CD4-positive, alpha-beta T cell treated with Interleukin-12 subunit alpha and Interleukin-12 subunit beta, for 1 hour (primary cell): ENCODE data around the gene LINGO3.

Experiments used
- DNase-seq: peaks from one replicate; pipeline ENCODE4 v3.0.0-alpha.2; 2020

Gene LINGO3

DNA sequence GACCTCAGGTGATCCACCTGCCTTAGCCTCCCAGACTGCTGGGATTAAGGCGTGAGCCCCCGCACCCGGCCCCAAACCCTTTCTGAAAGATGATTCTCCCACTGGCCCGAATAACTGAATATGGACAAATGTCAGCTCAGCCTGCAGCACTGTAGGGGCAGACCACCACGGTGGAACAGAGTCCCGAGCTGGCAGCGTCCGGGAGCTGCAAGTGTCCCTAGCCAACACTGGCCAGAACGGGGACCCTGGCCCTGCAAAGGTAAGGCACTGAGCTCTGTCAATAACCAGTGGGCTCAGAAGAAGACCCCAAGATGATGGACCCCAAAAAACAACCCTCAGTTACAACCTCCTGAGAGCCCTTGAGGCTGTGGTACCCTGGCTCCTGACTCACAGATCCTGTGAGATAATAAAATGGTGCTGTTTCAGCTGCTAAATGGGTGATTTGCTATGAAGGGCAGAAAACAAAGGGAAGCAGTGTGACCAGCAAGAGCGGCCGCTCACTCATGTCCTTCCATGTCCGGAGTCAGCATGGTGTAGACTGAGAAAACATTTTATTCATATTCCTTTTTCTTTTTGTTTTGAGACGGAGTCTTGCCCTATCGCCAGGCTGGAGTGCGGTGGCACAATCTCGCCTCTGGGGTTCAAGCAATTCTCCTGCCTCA is 18.9 kb upstream of the LINGO3 start:
- no peak for DNase-seq

GRCh38 chr19:2325281-2326046 is 17.5 kb upstream of the LINGO3 start:
- DNase-seq = no peak

- DNase-seq = no peak
Observed at GRCh38 chr19:2324220-2324948, 16.4 kb upstream of the LINGO3 start.

GRCh38 chr19:2323707-2324106 is 15.8 kb upstream of the LINGO3 start:
- DNase-seq = no peak

DNA sequence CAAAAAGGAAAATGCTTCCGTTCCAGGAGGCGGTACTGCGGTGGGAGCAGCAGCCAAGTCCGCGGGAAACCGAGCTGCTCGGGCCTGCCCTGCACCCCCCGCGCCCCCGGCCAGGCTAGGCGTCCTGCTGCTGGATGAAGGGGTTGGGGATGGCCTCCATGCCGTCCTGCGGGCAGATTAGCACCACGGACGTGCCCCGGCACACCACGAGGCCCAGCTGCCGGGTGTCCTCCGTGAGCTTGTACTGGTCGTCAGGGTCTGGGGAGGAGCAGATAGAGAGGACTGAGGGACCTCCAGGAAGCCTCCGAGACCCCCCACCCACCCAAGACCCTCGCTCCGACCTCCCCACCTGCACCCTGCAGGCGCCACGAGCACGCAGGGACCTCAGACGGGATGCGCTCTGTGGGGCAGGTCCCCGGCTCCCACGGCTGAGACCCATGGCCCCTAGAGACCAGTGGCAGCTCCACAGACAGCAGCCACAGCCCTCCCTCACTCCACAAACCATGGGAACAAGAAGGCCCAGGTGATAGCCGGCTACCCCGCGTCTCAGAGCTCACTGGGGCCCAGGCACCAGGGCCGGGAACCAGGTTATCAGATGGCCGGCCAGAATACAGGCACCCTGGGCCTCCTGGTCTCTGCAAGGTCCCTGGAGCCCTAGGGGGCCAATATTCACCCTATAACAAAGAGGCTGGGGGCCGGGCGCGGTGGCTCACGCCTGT is 13.8 kb upstream of the LINGO3 start:
- no peak for DNase-seq

GRCh38 chr19:2320939-2321338 is 13.0 kb upstream of the LINGO3 start:
- DNase-seq = no peak

GRCh38 chr19:2320049-2320448 is 12.1 kb upstream of the LINGO3 start:
- DNase-seq = no peak

- no peak for DNase-seq
Observed at GRCh38 chr19:2319551-2319950, 11.6 kb upstream of the LINGO3 start.

- no peak for DNase-seq
Observed at GRCh38 chr19:2318923-2319322, 11.0 kb upstream of the LINGO3 start.

GRCh38 chr19:2317756-2318155 is 9.8 kb upstream of the LINGO3 start:
- DNase-seq = no peak

DNA sequence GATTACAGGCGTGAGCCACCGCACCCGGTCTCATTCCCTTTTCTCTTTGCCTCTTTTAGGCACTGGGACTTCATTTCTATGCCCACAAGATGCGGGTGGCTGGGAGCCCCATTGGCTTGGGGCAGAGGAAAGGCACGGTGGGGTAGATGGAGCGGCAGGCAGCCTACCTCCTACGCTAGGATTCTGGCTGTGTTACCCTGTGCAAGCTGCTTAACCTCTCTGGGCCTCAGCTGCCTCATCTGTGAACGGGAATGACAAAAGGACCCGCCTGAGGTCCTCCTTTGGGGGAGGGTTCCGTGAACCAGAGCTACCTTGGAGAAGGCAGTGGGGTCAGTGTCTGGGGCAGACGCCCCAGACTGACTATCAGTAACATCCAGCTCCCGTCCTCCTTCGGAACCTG is 9.3 kb upstream of the LINGO3 start:
- DNase-seq = no peak

- peak; percentile 39 for DNase-seq
Observed at GRCh38 chr19:2315818-2316353, 7.9 kb upstream of the LINGO3 start.

DNA sequence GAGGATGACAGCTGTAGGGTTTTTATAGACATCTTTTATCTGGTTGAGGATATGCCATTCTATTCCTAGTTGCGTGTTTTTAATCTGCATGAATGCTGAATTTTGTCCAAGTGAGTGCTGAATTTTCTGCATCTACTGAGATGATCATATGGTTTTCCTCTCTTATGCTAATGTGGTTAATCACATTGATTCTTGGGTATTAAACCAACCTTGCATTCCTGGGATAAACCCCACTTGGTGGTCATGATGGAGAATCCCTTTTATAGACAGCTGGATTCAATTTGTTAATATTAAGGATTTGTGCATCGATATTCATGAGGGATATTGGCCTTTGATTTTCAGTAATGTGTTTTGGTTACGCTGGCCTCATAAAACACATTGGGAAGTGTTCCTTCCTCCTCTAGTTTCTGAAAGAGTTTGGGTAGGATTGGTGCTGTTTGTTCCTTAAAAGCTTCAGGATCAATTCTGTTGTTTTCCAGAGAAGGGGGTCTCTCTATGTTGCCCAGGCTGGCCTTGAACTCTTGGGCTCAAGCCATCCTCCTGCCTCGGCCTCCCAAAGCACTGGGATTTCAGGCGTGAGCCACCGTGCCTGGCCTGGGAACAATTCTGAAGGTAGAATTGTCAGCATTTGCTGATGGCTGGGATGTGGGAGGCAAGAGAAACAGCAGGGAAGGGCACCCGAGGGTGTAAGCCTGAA is 7.3 kb upstream of the LINGO3 start:
- DNase-seq = no peak

GRCh38 chr19:2312820-2313501 is 5.0 kb upstream of the LINGO3 start:
- no peak for DNase-seq

GRCh38 chr19:2311093-2311492 is 3.1 kb upstream of the LINGO3 start:
- DNase-seq = no peak

DNA sequence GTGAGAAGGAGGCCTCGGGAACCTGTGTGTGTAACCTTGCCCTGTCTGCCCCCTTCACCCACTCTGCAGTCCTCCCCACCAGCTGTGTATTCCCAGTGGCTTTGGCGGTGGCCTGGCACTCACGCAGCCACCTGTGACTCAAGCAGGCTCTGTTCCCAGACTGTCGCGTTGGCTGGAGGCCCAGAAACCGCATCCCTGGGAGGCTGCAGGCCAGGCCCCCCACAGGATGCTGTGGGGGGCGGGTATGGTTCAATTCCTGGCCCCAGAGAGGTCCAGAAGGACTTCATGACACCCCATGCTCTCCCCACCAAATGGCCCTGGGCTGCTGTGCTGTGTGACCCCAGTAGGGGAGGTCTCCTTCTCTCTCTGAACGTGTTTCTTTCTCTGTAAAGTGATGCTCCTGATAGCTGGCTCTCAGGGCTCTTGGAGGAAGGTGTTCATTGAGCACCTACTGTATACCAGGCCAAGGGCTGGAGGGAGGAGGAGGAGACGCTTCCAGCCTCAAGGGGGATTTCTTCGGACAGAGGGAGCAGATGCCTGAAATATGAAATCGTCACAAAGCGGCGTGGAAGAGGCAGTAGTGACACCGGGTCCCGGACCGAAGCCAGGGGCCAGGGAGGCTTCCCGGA is 1.9 kb upstream of the LINGO3 start:
- DNase-seq = no peak

- no peak for DNase-seq
Observed at GRCh38 chr19:2307518-2308012, 389 bp downstream of the LINGO3 start.

- no peak for DNase-seq
Observed at GRCh38 chr19:2306971-2307370, 983 bp downstream of the LINGO3 start.

- DNase-seq = no peak
Observed at GRCh38 chr19:2306281-2306806, 1.6 kb downstream of the LINGO3 start.

- DNase-seq = no peak
Observed at GRCh38 chr19:2305452-2306280, 2.3 kb downstream of the LINGO3 start.
